Immature natural killer cell (primary cell): Measurements from ENCODE around the gene HIVEP1. TPM values are rescaled to one million over a fixed set of nuclear protein-coding genes. Genes with fewer than 3 reads are reported as not detected.
"Not testable (repeated sequence)": the region's sequence is repeated elsewhere in the genome, so short reads cannot be mapped to it uniquely, and the experiment has no call there.

Experiments used
- DNase-seq, 3 donors: peaks; one replicate each; pipeline ENCODE4 v3.0.0; 2022; ENCODE audit warnings: mixed read lengths in 1 of 3
- H3K27ac Mint-ChIP-seq, 6 donors: one replicate each; pipeline ENCODE4 v1.8.0; 2020; ENCODE audit warnings: mixed read lengths in 6 of 6, mild to moderate bottlenecking in 5 of 6, inconsistent platforms in 4 of 6, moderate library complexity in 3 of 6
- H3K27me3 Mint-ChIP-seq, 3 donors: one replicate each; pipeline ENCODE4 v1.8.0; 2020 to 2021; ENCODE audit warnings: low read depth in 3 of 3, mild to moderate bottlenecking in 3 of 3, mixed read lengths in 3 of 3, moderate library complexity in 3 of 3, inconsistent platforms in 1 of 3
- H3K36me3 Mint-ChIP-seq, 3 donors: one replicate each; pipeline ENCODE4 v1.8.0; 2020; ENCODE audit warnings: mixed read lengths in 3 of 3, inconsistent platforms in 2 of 3, mild to moderate bottlenecking in 2 of 3
- H3K4me1 Mint-ChIP-seq, 2 donors: one replicate each; pipeline ENCODE4 v1.8.0; 2020; ENCODE audit warnings: inconsistent platforms in 2 of 2, mild to moderate bottlenecking in 2 of 2, mixed read lengths in 2 of 2, moderate library complexity in 1 of 2
- H3K4me3 Mint-ChIP-seq, 5 donors: one replicate each; pipeline ENCODE4 v1.8.0; 2020; ENCODE audit warnings: mild to moderate bottlenecking in 5 of 5, mixed read lengths in 5 of 5, inconsistent platforms in 3 of 5, moderate library complexity in 3 of 5
- H3K9me3 Mint-ChIP-seq, 6 donors: one replicate each; pipeline ENCODE4 v1.8.0; 2020; ENCODE audit warnings: mild to moderate bottlenecking in 6 of 6, mixed read lengths in 6 of 6, inconsistent platforms in 4 of 6, moderate library complexity in 3 of 6
- polyA plus RNA-seq, 3 donors: library from polyadenylated mRNA; unstranded; fragments of 300-500 nt; fragmentation: Illumina TruSeq; gene quantifications; one replicate each; pipeline ENCODE4 v1.2.3, GENCODE V29; 2021

The HIVEP1 gene
- polyA plus RNA-seq, 3 donors from 2014 or later: 1.9 to 5.5 TPM; not detected in 1

- DNase-seq: no peak
- Mint-ChIP-seq H3K27me3 (no peaks in the 10 kb centered on the region), H3K4me3 (no peak overlapping the region), H3K4me1 (peaks cover 9 to 12% of the 10 kb centered on the region in 2 donors), H3K36me3 (peaks cover 26 to 42% (median 37%) of the 10 kb centered on the region in 3 donors), H3K27ac (no peak overlapping the region), H3K9me3 (no peaks in the 10 kb centered on the region)
Measured at GRCh38 chr6:12138381-12138780, 126.3 kb downstream of the HIVEP1 start.

DNA sequence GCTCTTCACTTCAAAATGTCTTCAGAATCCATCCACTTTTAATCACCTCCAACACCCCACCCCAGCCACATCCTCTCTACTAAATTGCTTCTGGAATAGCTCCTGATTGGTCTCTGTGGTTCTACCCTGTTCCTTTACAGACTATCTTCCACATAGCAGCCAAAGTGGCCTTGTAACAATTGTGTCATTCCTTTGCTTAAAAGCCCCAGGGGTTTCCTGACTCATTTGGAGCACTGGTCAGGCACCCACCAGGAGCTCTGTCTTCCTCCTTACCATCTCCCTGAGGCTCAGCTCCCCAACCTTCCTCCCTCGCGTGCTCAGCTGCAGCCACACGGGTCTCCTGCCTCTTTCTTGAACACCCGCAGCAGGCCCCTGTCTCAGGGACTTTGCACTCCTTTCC is 126.8 kb downstream of the HIVEP1 start:
- Mint-ChIP-seq H3K36me3 (peaks cover 26 to 42% (median 37%) of the 10 kb centered on the region in 3 donors), H3K9me3 (no peaks in the 10 kb centered on the region), H3K27ac (no peak overlapping the region), H3K27me3 (no peaks in the 10 kb centered on the region), H3K4me3 (no peak overlapping the region), H3K4me1 (peaks cover 9 to 12% of the 10 kb centered on the region in 2 donors)
- no peak for DNase-seq

- peak overlapping the region in 1 of 6 donors; percentile 64 for H3K27ac Mint-ChIP-seq
- no peaks in the 10 kb centered on the region for H3K36me3 Mint-ChIP-seq
- no peaks in the 10 kb centered on the region for H3K4me1 Mint-ChIP-seq
- H3K4me3 Mint-ChIP-seq: no peak overlapping the region
- H3K27me3 Mint-ChIP-seq: peaks cover 0 to 1% (median 0%) of the 10 kb centered on the region in 3 donors
- no peak for DNase-seq
- no peaks in the 10 kb centered on the region for H3K9me3 Mint-ChIP-seq
Measured at GRCh38 chr6:12147557-12148316, 135.6 kb downstream of the HIVEP1 start.

GRCh38 chr6:12148317-12148801 is 136.2 kb downstream of the HIVEP1 start:
- Mint-ChIP-seq H3K9me3 (no peaks in the 10 kb centered on the region), H3K27me3 (peaks cover 0 to 1% (median 0%) of the 10 kb centered on the region in 3 donors)

GRCh38 chr6:12148841-12149240 is 136.7 kb downstream of the HIVEP1 start:
- H3K36me3 Mint-ChIP-seq: no peaks in the 10 kb centered on the region
- H3K9me3 Mint-ChIP-seq: no peaks in the 10 kb centered on the region
- H3K4me3 Mint-ChIP-seq: no peak overlapping the region
- peak overlapping the region in 1 of 6 donors; percentile 24 for H3K27ac Mint-ChIP-seq
- H3K4me1 Mint-ChIP-seq: no peaks in the 10 kb centered on the region
- peaks cover 0 to 1% (median 0%) of the 10 kb centered on the region in 3 donors for H3K27me3 Mint-ChIP-seq
- DNase-seq: no peak

More at GRCh38 chr6:12148317-12148801, 136.2 kb downstream of the HIVEP1 start:
- DNase-seq: no peak
- H3K36me3 Mint-ChIP-seq: no peaks in the 10 kb centered on the region
- H3K27ac Mint-ChIP-seq: no peak overlapping the region
- no peaks in the 10 kb centered on the region for H3K4me1 Mint-ChIP-seq
- no peak overlapping the region for H3K4me3 Mint-ChIP-seq

DNA sequence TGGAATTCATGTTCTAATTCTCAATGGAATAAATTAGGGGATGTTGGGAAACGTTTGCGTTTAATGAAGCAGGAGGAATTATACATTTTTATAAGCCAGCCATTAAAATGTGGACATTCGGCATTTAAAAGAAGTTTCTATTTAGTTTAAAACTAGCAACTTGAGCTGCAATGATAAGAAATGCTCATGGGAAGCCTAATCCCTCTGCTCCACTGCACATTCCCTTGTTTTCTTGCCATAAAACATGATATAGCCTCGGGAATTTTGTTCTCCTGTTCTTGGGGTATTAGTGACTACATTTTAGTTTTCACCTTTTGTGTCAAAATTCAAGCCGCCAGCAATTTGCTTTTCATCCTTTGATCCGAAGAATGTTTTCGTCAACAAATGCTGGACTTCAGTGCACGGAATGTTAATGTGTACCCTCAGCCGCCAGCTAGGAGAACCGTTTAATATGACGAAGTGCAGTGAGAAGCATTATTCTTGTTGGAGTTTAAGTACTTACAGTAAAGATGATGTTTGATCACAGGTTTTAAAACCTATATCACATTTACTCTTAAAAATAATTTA is 137.9 kb downstream of the HIVEP1 start:
- no peaks in the 10 kb centered on the region for H3K4me1 Mint-ChIP-seq
- no peaks in the 10 kb centered on the region for H3K36me3 Mint-ChIP-seq
- H3K27me3 Mint-ChIP-seq: peaks cover 0 to 1% (median 0%) of the 10 kb centered on the region in 3 donors
- H3K4me3 Mint-ChIP-seq: no peak overlapping the region
- DNase-seq: no peak
- H3K9me3 Mint-ChIP-seq: no peaks in the 10 kb centered on the region
- H3K27ac Mint-ChIP-seq: no peak overlapping the region

DNA sequence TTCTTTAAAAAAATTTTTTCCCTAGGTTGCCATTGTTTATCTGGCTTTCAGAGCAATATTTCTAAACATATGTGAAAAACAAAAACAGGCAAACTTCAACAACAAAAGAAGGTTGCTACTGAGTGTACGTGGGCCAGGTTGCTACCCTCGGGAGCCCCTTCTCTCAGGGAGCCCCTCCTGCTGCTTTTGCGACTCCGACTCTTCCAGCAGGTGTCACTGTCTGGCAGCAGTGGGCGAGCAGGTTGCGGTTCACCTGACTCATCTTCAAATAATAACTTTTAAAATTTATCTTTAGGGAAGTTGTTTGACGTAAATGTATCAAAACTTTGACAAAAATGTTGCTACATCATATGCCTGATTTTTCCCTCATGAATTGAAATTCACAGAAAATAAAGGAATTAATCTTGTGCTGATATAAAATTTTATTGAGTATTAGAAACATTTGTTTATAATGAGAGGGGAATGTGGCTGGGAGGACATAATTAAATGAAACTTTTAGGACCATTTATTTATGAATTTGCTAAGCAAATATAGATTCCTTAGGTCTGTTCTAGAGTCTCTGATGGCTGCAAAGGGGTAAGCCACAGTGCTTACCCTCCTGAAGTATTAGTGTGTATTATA is 138.8 kb downstream of the HIVEP1 start:
- no peaks in the 10 kb centered on the region for H3K9me3 Mint-ChIP-seq
- no peak overlapping the region for H3K4me3 Mint-ChIP-seq
- no peak overlapping the region for H3K27ac Mint-ChIP-seq
- H3K36me3 Mint-ChIP-seq: no peaks in the 10 kb centered on the region
- peak in 2 of 3 donors; percentile 1 to 6 for DNase-seq
- H3K27me3 Mint-ChIP-seq: peaks cover 0 to 1% (median 0%) of the 10 kb centered on the region in 3 donors
- no peaks in the 10 kb centered on the region for H3K4me1 Mint-ChIP-seq

DNA sequence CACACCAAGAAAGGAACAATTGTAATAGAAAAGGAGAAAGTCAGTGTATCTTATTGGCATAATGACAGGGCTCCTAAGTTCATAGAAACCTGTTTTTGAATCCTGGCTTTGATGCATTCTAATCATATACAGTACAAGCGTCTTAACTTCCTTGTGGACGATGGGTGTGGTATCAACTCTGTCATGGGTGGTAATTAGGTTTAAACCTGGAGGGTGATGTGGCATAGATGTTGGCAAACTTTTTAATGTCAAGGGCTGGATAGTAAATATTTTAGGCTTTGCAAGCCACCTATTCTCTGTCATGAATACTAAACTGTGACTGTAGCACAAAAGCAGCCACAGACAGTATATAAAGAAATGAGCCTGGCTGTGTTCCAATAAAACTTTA is 139.3 kb downstream of the HIVEP1 start:
- no peak for DNase-seq
- H3K27ac Mint-ChIP-seq: no peak overlapping the region
- H3K36me3 Mint-ChIP-seq: no peaks in the 10 kb centered on the region
- H3K4me1 Mint-ChIP-seq: no peaks in the 10 kb centered on the region
- H3K27me3 Mint-ChIP-seq: peaks cover 0 to 1% (median 0%) of the 10 kb centered on the region in 3 donors
- H3K9me3 Mint-ChIP-seq: no peaks in the 10 kb centered on the region
- H3K4me3 Mint-ChIP-seq: no peak overlapping the region

GRCh38 chr6:12152023-12152970 is 140.2 kb downstream of the HIVEP1 start:
- Mint-ChIP-seq H3K4me1 (no peaks in the 10 kb centered on the region), H3K27ac (no peak overlapping the region), H3K4me3 (no peak overlapping the region)

GRCh38 chr6:12155769-12156168 is 143.7 kb downstream of the HIVEP1 start:
- not testable (repeated sequence) for H3K27me3 Mint-ChIP-seq, H3K27ac Mint-ChIP-seq, H3K4me1 Mint-ChIP-seq, H3K4me3 Mint-ChIP-seq, H3K9me3 Mint-ChIP-seq, H3K36me3 Mint-ChIP-seq, DNase-seq

More at GRCh38 chr6:12152023-12152970, 140.2 kb downstream of the HIVEP1 start:
- no peaks in the 10 kb centered on the region for H3K36me3 Mint-ChIP-seq
- H3K9me3 Mint-ChIP-seq: no peaks in the 10 kb centered on the region
- H3K27me3 Mint-ChIP-seq: peaks cover 0 to 1% (median 0%) of the 10 kb centered on the region in 3 donors
- DNase-seq: no peak

- no peak overlapping the region for H3K27ac Mint-ChIP-seq
- H3K4me1 Mint-ChIP-seq: peaks cover 17% of the 10 kb centered on the region in 2 donors
- H3K4me3 Mint-ChIP-seq: no peak overlapping the region
- peaks cover 14 to 17% (median 14%) of the 10 kb centered on the region in 3 donors for H3K36me3 Mint-ChIP-seq
- no peak for DNase-seq
- no peaks in the 10 kb centered on the region for H3K9me3 Mint-ChIP-seq
- H3K27me3 Mint-ChIP-seq: peaks cover 0 to 2% (median 0%) of the 10 kb centered on the region in 3 donors
Measured at GRCh38 chr6:12158686-12159415, 146.7 kb downstream of the HIVEP1 start.

DNA sequence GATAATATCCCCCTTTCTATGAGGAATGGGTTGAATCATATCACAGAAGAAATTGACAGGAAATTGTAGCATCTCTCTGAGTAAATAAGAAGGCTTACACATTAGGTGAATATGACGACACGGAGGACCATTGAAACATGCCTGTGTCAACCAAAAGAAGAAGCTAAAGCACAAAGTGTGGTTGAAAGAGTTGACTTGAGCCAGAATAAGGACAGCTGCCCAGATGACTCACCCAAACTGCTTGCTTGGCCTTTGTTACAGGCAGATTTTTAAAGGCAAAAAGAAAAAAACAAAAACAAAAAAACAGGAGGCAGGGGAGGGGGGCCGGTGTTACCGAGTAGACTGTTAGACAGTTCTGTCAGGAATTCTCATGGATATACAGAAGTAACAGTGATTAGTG is 148.2 kb downstream of the HIVEP1 start:
- Mint-ChIP-seq H3K36me3 (peaks cover 14 to 22% (median 18%) of the 10 kb centered on the region in 3 donors), H3K27ac (peak overlapping the region in 2 of 6 donors; percentile 7 to 14), H3K4me1 (peaks cover 18 to 20% of the 10 kb centered on the region in 2 donors), H3K27me3 (peaks cover 0 to 4% (median 0%) of the 10 kb centered on the region in 3 donors), H3K4me3 (no peak overlapping the region), H3K9me3 (no peaks in the 10 kb centered on the region)
- no peak for DNase-seq

GRCh38 chr6:12162213-12162612 is 150.1 kb downstream of the HIVEP1 start:
- Mint-ChIP-seq H3K4me3 (no peak overlapping the region), H3K4me1 (peaks cover 18 to 20% of the 10 kb centered on the region in 2 donors), H3K36me3 (peaks cover 14 to 22% (median 18%) of the 10 kb centered on the region in 3 donors), H3K27me3 (peaks cover 0 to 4% (median 0%) of the 10 kb centered on the region in 3 donors), H3K27ac (no peak overlapping the region), H3K9me3 (no peaks in the 10 kb centered on the region)
- DNase-seq: no peak
